Measurements from ENCODE around the gene UGT8. TPM values are rescaled to one million over a fixed set of nuclear protein-coding genes. Genes with fewer than 3 reads are reported as not detected.
"Not testable (repeated sequence)": the region's sequence is repeated elsewhere in the genome, so short reads cannot be mapped to it uniquely, and the experiment has no call there.

UGT8 gene
- total RNA-seq, 1 experiment from 2014 or later: 0.96 TPM

DNA sequence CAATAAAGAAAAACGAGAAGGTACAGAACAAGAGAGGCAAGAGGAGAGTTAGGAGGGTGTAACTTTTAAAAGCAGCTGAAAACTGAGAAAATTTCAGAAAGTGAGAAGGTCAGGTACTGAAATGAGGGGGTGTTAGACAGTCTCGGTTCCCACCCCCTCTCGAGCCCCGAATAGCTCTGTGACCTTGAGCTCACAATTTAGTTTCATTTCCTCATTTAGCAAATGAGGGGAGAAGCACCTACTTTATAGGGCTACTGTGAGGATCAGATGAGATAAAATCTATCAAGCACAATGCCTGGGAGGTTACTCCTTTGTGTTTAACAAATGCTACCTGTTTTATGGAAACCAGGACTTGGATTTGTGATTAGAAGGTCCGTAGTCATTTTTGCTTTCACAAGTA, 4.9 kb downstream of the UGT8 start:
- DNase-seq (ENCODE audit: low read depth): no peak

DNA sequence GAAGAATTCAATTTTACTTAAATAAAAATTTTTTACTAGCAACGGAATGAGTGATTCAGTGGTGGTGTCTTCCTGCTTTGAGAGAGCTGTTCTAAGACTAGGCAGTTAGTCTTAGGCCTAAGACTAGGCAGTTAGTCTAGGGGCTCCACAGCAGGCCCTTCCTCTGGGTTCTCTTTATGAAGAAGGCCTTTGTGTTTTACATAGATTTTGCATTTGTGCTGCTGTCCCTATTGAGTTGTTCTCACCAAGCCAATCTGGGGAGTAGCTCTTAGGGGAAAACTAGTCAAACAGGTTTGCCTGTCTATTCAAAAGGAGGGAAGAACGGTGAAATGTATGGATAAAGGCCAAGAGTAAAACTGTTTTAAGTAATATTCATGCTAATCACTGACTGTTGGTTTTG, 7.6 kb downstream of the UGT8 start:
- no peak for DNase-seq (ENCODE audit: low read depth)

DNA sequence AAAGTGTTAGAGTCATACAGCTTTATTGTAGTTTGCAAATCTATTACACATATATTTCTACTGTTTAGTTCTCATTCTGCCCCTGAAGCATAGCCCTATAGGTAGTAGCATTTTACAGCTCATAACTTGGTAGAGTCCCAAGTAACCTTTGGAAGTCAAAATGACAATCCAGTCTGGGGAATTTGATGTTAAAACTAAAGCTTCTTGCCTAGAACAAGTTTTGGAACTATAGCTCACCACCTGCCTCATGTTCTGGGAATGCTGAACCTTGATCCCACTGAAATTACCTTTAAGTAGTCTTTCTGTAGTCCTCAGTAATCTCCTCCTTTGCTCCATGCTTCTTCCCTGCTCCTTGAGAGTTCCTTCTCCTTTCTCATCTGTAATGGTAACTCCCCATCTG, 8.4 kb downstream of the UGT8 start:
- DNase-seq (ENCODE audit: low read depth): no peak

DNA sequence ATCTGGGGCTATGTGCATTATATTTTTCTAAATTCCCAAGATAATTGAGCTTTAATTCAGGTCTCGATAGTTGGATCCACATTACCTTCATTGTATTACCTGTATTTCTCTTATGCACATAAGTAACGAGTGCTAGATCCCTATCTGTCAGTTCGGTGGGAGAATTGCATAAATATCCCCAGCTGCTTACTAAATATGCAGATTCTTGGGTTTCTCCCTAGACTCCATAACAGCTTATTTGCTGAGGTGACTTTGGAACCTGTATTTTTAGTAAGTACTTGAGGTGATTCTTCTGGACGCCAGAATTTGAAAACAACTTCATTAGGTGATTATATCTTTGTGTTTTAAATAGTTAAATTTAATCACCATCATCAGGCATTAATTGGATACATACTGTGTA, 15.0 kb downstream of the UGT8 start:
- DNase-seq (ENCODE audit: low read depth): no peak

DNA sequence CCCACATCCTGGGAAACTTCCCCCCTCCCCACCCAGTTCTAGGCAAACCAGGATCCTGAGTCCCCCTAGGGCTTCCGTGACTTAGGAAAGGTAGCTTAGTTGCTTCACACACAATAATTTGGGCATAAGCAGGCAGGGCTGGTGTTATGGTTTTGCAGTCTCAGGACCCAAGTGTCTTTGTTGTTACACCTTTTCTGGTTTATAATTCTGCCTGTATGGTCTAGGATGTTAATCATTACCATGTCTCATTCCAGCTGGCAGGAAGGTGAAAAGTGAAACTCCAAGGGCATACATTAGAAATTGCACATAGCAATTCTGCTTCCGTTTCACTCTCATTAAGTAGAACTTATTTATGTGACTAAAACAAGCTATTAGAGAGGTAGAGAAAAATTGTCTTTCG, 16.8 kb downstream of the UGT8 start:
- no peak for DNase-seq (ENCODE audit: low read depth)

DNA sequence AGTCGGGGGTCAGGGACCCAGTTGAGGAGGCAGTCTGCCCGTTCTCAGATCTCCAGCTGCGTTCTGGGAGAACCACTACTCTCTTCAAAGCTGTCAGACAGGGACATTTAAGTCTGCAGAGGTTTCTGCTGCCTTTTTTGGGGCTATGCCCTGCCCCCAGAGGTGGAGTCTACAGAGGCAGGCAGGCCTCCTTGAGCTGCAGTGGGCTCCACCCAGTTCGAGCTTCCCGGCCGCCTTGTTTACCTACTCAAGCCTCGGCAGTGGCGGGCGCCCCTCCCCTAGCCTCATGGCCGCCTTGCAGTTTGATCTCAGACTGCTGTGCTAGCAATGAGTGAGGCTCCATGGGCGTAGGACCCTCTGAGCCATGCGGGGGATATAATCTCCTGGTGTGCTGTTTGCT, 17.4 kb downstream of the UGT8 start:
- not testable (repeated sequence) for DNase-seq (ENCODE audit: low read depth)

DNA sequence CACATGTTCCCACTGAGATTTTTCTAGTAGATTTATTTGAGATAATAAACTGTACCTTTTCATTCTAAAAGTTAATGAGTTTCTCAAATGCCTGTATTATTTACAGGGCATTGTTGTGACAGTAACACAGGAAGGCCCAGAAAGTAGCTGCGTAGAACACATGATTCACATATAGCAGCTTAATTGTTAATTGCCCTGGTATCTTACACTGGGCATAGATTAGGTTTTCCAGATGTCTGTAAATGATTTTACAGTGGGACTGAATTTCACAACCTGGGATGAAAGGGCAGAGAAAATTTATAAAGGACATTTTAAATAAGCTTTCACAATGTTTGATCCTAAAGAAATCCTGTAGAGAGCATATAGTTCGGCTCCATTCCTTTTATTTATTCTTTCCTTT, 27.6 kb downstream of the UGT8 start:
- DNase-seq (ENCODE audit: low read depth): no peak

DNA sequence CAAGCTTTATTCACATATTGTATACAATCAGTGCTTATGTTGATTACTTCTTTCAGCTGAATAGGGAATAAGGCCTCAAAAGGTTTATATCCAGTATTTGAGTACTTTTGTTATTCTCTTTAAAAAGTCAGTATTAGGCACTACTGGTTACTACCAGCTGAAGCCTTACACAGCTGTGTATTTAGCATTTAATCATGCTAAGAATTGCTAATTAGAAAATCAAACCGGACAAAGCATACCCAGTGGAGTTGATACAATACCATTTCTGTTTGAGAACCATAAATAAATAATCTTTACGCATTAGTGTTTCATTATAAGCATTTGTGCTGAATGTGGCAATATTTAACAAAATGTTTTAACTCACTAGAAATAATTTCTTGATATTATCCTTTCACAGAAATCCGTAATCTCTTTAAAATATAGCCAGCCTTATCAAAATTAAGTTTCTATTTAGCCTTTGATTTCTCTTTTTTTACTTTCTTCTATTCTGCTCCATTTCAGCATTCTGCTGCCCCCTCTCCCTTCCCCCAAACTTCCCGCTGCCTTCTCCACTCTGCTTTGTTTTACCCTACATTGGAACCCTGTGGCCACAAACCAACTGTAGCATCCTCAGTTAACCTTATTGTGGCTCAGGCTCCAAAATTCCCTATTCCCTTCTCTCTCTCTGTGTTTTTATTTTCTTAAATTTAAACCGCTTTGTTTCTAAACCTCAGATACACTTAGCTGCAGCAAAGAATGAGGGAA, 37.8 kb downstream of the UGT8 start:
- DNase-seq (ENCODE audit: low read depth): no peak

DNA sequence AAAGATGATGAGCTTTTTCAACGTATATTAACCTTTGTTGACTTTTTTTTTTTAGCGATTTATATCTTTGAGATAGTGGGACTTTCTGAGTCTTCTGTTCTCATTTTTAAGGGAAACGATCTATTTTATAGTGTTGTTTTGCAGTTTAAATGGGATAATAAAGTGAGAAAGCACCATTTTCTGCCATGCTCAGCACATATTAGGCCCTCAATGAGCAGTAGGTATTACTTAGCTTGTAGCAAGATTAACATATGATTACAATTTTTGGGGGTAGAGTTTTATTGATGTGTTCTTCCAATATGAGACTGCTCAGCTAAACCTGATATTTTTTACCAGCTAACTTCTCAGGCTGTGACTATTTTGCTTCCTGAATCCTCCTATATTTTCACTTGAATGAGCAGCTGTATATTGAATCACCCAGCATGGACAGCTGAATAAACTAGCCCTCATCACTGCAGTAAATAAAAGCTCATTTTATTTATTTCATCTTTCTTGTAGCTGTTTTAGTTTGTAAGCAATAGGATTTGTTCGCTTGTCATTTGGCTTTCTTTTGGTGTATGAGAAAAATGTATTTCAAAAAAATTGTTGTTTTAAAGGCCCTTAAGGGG, 43.7 kb downstream of the UGT8 start:
- DNase-seq (ENCODE audit: low read depth): no peak

DNA sequence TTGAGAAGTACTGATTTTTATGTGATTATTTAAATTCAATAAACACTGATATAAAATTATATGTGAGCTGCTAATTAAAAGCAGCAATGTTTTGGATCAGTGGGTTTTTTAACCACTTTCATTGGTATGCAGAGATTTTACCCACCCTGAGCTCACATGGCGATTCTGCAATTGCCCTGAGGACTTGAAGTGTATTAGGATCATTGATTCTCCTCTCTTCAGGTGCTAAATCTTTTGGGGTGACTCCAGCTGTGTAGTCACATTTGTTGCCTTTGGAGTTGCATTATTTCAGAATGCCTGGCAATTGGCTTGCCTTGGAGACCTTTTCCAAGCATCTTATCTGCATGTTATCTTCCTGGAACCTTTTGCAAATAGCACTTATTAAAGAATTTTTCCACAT, 51.3 kb downstream of the UGT8 start:
- DNase-seq (ENCODE audit: low read depth): no peak

DNA sequence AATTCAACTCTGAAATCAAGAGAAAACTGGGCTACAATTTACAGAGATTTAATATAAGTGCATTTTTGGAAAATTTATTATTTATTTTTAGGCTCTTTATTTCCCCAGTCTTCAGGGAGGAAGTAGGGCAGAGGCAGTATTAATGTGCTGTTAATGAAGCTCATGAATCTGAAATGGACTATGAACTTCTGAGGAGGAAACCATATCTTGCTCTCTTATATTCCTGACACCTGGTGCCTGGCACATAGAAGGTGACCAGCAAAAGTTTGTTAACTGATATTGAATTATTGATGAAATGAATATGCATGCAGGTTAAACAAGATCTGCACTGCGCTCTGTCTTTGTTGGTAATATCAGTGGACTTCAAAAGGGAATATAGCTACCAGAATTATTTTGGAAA, 55.1 kb downstream of the UGT8 start:
- DNase-seq (ENCODE audit: low read depth): no peak

DNA sequence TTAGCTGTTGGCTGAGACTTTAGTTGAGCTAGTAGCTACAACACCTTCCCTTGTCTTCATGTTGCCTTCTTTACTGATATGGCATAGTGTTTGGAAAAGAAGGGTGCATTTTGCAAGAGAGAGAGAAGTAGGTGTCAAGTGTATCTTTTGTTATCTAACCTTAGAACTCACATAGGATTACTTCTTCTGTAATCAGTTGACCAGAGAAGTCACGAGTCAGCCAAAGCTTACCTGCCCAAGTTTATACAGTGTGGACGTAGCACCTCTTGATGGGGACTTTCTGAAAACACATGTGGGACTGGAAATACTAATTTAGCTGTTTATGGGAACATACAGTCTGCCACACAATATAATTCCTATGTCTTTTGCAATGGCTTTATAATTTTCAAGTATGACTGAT, 56.0 kb downstream of the UGT8 start:
- no peak for DNase-seq (ENCODE audit: low read depth)

DNA sequence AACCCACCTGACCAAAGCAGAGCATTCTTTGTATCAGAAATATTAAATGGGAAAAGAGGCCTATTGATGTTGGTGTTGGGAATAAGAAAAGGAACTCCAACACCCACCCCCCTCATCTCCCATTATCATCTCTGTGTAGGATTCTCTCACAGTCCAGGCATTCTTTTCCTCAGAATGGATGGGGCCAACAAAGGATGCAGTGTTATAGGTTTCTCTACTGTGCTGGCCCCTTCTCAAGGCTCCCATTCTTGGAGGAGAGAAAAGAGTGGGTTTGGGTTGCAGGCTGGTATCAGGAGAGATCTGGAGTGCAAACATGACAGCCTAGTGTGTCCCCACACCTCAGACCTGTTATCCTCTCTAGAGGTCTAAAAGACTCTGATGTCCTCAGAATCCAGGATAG, 59.6 kb downstream of the UGT8 start:
- DNase-seq (ENCODE audit: low read depth): no peak

DNA sequence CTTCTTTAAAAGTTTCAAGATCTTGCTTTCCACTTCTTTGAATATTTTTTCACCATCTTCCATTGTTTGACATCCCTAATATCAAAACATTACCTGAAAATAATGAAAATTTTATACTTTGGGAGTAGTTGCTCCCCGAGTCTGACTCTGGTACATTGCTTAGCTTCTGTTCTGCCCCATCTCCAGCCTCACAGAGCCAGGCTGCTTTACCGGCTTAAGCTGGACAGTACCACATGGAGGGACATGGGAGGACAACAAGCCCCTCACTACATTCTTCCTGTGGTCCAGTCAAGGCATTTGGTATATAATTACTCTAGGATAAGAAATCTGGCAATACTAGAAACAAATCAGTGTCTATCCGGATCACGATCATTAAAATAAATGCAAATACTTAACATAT, 60.2 kb downstream of the UGT8 start:
- DNase-seq (ENCODE audit: low read depth): no peak

DNA sequence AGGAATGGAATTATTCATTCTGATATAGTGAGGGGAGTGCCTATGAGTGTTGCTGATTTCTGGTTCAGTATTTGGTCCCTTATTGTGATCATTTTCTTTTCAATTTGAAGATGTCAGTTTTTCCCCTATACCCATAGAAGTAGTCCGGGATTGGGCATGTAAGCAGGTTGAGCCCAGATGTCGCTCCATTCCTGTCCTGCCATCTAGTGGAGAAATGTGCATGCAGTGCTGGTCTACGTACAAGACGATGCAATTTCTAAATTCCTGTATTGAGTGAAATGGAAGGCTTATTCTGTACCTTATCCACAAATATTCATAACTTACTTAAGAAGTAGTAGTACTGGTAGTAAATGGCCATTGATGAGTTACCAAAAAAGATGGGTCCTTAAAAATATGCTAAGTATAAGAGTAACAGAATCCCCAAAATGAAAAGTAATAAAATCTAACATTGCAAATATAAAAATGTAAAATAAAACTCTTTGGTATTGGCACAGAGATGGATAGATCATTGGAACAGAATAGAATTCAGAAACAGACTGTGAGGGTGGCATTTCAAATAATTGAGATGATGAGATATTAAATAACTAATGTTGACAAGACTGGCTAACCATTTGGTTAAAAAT, 60.9 kb downstream of the UGT8 start:
- peak; percentile 36 for DNase-seq (ENCODE audit: low read depth)

DNA sequence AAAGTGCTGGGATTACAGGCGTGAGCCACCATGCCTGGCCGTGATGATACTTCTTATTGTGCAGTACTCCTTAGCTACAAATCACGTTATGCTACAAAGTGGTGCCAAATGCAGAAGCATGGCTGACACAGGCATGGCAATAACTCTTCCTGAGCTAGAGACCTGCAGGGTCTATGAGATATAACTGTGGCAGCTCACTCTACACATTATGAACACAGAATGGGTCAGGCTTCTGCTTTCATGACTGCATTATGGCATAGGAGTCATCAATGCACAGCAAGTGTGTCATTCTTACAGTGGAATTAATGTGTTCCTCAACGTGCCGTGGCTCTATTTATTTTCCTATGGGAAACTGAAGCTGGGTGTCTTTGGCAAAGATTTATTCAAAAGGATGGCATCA, 64.5 kb downstream of the UGT8 start:
- no peak for DNase-seq (ENCODE audit: low read depth)

DNA sequence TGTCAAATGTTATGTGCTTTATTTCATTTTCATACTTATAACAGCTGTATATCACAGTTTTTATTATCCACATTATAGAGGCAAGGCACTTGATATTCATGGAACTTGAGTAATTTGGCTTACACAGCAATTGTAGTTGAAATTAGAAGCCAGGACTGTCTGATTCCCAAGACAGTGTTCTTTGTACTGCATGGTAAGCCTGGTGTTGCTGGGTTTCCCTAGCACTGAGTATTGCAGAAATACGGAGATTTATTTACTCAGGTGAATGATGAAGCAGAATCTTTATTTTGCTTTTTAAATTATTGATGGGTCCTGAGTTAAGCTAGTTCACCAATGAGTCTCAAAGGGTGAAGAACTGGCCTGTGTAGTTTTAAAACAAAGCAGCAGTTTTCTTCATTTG, 70.0 kb downstream of the UGT8 start:
- no peak for DNase-seq (ENCODE audit: low read depth)

DNA sequence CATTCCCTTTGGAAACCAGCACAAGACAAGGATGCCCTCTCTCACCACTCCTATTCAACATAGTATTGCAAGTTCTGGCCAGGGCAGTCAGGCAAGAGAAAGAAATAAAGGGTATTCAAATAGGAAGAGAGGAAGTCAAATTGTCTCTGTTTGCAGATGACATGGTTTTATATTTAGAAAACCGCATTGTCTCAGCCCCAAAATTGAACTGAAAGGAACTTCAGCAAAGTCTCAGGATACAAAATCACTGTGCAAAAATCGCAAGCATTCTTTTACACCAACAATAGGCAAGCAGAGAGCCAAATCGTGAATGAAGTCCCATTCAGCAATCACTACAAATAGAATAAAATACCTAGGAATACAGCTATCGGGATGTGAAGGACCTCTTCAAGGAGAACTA, 72.1 kb downstream of the UGT8 start:
- DNase-seq (ENCODE audit: low read depth): not testable (repeated sequence)

DNA sequence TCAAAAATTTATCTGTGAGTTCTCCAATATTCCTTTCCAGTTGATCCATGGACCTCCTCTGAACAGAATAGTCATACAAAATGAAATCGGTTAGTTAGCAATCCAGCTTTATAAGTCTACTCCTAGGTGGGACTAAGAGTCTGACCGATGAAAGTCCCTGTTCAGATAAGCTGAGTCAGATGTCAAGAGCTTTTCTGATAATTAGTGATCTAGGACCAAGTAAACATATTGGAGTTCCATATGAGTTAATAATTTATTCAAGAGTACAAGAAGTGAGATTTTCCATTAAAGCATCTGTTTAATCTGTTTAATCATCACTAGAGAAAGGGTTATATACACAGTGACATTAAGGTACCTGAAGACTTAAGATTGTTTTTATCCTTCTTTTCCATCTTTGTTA, 74.7 kb downstream of the UGT8 start:
- DNase-seq (ENCODE audit: low read depth): no peak

DNA sequence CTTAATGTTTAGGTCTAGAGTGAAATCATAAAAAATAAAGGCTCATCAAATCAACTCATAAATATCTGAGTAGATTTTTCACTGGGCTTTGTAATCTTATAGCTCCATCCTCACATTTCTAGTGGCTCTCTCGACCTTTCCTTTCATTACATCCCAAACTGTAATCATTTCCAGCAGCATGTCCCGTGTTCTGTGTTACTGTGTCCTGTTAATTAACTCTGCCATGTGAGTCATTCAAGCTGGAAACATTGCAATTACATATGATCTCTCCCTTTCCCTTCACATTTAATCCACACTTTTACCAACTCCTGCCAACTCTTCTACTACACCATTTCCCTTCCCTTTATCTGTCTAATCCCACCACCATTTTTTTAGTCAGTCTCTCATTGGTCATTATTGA, 75.5 kb downstream of the UGT8 start:
- no peak for DNase-seq (ENCODE audit: low read depth)

DNA sequence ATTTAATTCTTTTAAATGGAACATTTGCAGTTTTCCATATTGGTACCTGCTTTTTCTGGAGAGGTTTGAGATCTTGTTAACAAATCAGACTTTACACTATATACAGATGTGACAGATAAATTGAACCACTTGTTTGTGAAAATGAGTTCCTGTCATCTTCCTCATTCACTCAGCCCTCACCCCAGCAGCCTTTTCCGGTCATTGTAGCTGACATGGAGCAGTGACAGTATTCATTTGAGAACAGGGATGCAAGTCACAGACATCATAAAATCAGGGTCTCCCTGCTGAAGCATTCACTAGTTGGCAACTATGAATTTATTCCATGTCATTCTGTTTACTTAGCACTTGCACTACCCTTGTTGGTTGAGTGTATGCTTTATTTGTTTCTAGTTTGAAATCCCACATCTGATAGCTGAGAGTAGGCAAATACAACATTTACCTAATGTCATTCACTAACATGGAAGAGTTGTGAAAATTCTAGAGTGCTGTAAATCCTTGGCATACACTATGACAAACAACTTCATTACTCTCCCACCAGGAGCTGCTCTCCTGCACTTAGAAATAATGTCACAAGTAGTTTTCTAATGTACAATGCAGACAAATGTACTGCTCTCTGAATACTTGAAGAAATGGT, 78.9 kb downstream of the UGT8 start:
- DNase-seq (ENCODE audit: low read depth): no peak

DNA sequence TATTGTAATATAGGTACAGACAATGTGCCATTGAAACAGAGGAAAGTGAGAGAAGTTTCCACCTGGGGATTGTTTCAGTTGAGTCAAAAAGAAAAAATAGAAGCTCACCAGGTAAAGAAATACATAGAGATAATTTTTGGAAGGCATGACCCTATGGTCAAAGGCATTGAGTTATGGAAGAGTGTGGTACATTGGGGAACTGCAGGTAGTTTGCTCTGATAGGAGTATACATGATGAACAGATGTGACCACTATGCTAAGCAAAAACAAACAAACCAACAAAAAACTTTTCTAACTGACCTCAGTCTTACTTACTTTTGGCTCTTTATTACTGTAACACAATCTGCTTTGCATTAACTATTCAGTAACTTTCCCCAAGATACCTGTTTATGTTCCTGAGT, 85.9 kb downstream of the UGT8 start:
- DNase-seq (ENCODE audit: low read depth): no peak

DNA sequence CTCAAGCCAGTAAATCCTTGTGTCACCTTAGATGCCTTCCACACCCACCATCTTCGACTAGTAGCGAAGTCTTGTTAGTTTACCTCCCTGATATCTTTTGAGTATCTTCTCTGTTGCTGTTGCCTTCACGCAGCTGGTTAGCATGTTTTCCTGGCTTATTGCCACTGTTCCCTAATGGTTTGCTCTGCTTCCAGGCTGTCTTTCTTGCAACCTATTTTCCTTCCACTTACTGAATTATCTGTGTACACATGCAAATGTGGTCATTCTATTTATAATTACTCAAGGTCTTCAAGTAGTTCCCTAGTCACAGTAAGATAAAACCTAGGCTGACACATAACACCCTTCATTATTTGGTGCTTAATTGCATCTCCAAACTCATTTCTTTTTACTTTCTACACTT, 89.5 kb downstream of the UGT8 start:
- DNase-seq (ENCODE audit: low read depth): no peak
